GM21528 (cell line): ENCODE results near the gene PLEKHA5.
"Not testable (repeated sequence)": the region's sequence is repeated elsewhere in the genome, so short reads cannot be mapped to it uniquely, and the experiment has no call there.

Experiments
- ATAC-seq: cut with Tn5 transposase; IDR thresholded peaks from one replicate; pipeline ENCODE4 v1.9.1; 2021; ENCODE audit warnings: mild to moderate bottlenecking, moderate library complexity; ENCODE audit not compliant: unreplicated experiment, low FRiP score

PLEKHA5 gene

GRCh38 chr12:19129486-19130223, at the start of gene PLEKHA5:
PLEKHA5 (plus strand) TSS chr12:19129733; CDS start chr12:19129800, 67 bp downstream.
- peak; percentile 61 for ATAC-seq

- no peak for ATAC-seq
Measured at GRCh38 chr12:19080918-19081317, 48.6 kb upstream of the PLEKHA5 start.

- ATAC-seq: no peak
Measured at GRCh38 chr12:19082365-19082911, 47.1 kb upstream of the PLEKHA5 start.

GRCh38 chr12:19084547-19084946, 45.0 kb upstream of the PLEKHA5 start:
- no peak for ATAC-seq

GRCh38 chr12:19085090-19085489, 44.4 kb upstream of the PLEKHA5 start:
- no peak for ATAC-seq

- ATAC-seq: no peak
Measured at GRCh38 chr12:19088606-19089005, 40.9 kb upstream of the PLEKHA5 start.

GRCh38 chr12:19092482-19092881, 37.1 kb upstream of the PLEKHA5 start:
- ATAC-seq: not testable (repeated sequence)

GRCh38 chr12:19093218-19093617, 36.3 kb upstream of the PLEKHA5 start:
- no peak for ATAC-seq

- no peak for ATAC-seq
Measured at GRCh38 chr12:19095331-19095730, 34.2 kb upstream of the PLEKHA5 start.

- ATAC-seq: no peak
Measured at GRCh38 chr12:19095756-19096480, 33.6 kb upstream of the PLEKHA5 start.

GRCh38 chr12:19105463-19105862, 24.1 kb upstream of the PLEKHA5 start:
- no peak for ATAC-seq

GRCh38 chr12:19107750-19108149, 21.8 kb upstream of the PLEKHA5 start:
- ATAC-seq: no peak

- ATAC-seq: no peak
Measured at GRCh38 chr12:19110221-19110940, 19.2 kb upstream of the PLEKHA5 start.

GRCh38 chr12:19113464-19113863, 16.1 kb upstream of the PLEKHA5 start:
- no peak for ATAC-seq

GRCh38 chr12:19115285-19115684, 14.2 kb upstream of the PLEKHA5 start:
- ATAC-seq: no peak

GRCh38 chr12:19119440-19119839, 10.1 kb upstream of the PLEKHA5 start:
- ATAC-seq: no peak

GRCh38 chr12:19120795-19121194, 8.7 kb upstream of the PLEKHA5 start:
- ATAC-seq: no peak

GRCh38 chr12:19121449-19122018, 8.0 kb upstream of the PLEKHA5 start:
- ATAC-seq: no peak

GRCh38 chr12:19125325-19125724, 4.2 kb upstream of the PLEKHA5 start:
- ATAC-seq: no peak

GRCh38 chr12:19127270-19127669, 2.3 kb upstream of the PLEKHA5 start:
- ATAC-seq: no peak

- no peak for ATAC-seq
Measured at GRCh38 chr12:19128485-19128884, 1.0 kb upstream of the PLEKHA5 start.
